OCI-LY7 (cell line): ENCODE data around the gene MED13.

ENCODE experiments used
- EZH2phosphoT487 ChIP-seq: fragments of 200-600 bp; sonication (generic); IDR thresholded peaks from 2 replicates; pipeline ENCODE4 v1.6.1; 2018; ENCODE audit warnings: low read depth, borderline replicate concordance, mild to moderate bottlenecking, mixed run types, antibody characterized with exemption, low read length, moderate library complexity, mixed read lengths
- TF ChIP-seq, protein P1 (sequence below): fragments of 200-600 bp; sonication (generic); conservative IDR thresholded peaks from 2 replicates; pipeline ENCODE4 v1.5.1; 2014; ENCODE audit warnings: mild to moderate bottlenecking, antibody characterized with exemption, low read length, moderate library complexity, mixed read lengths

DNA sequence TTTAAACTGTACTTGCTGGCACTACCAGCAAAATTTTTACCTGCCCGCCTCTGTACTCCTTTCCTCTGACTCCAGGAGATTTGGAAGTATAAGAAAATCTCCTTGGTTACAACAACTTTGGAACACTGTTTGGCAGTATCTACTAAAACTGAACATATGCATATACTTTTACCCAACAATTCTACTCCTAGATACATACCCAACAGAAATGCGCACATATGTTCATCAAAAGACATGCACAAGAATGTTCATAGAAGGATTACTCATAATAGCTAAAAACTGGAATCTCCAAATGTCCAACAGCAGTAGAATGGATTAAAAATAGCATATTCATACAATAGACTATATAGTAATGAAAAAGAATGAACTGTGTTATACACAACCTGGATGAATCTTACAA is 21.7 kb upstream of the MED13 start:
- TF ChIP-seq, protein P1, sequence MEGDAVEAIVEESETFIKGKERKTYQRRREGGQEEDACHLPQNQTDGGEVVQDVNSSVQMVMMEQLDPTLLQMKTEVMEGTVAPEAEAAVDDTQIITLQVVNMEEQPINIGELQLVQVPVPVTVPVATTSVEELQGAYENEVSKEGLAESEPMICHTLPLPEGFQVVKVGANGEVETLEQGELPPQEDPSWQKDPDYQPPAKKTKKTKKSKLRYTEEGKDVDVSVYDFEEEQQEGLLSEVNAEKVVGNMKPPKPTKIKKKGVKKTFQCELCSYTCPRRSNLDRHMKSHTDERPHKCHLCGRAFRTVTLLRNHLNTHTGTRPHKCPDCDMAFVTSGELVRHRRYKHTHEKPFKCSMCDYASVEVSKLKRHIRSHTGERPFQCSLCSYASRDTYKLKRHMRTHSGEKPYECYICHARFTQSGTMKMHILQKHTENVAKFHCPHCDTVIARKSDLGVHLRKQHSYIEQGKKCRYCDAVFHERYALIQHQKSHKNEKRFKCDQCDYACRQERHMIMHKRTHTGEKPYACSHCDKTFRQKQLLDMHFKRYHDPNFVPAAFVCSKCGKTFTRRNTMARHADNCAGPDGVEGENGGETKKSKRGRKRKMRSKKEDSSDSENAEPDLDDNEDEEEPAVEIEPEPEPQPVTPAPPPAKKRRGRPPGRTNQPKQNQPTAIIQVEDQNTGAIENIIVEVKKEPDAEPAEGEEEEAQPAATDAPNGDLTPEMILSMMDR = no peak
- no peak for TF ChIP-seq EZH2phosphoT487
